GM12873 (cell line): ENCODE data around the gene DZIP1.
A peak's percentile ranks its signal among the peaks of the same experiment; 100 is the strongest.

ENCODE experiments used
- TF ChIP-seq, protein P1 (sequence below): IDR thresholded peaks from 2 replicates; pipeline ENCODE4 v1.5.1; 2012; ENCODE audit warnings: low read depth, mild to moderate bottlenecking, moderate library complexity, low read length, control low read depth; ENCODE audit not compliant: insufficient read depth; ENCODE audit errors: missing control alignments

The DZIP1 gene

GRCh38 chr13:95624020-95624419, 20.5 kb downstream of the DZIP1 start:
- TF ChIP-seq, protein P1, sequence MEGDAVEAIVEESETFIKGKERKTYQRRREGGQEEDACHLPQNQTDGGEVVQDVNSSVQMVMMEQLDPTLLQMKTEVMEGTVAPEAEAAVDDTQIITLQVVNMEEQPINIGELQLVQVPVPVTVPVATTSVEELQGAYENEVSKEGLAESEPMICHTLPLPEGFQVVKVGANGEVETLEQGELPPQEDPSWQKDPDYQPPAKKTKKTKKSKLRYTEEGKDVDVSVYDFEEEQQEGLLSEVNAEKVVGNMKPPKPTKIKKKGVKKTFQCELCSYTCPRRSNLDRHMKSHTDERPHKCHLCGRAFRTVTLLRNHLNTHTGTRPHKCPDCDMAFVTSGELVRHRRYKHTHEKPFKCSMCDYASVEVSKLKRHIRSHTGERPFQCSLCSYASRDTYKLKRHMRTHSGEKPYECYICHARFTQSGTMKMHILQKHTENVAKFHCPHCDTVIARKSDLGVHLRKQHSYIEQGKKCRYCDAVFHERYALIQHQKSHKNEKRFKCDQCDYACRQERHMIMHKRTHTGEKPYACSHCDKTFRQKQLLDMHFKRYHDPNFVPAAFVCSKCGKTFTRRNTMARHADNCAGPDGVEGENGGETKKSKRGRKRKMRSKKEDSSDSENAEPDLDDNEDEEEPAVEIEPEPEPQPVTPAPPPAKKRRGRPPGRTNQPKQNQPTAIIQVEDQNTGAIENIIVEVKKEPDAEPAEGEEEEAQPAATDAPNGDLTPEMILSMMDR, result peak; percentile 74

DNA sequence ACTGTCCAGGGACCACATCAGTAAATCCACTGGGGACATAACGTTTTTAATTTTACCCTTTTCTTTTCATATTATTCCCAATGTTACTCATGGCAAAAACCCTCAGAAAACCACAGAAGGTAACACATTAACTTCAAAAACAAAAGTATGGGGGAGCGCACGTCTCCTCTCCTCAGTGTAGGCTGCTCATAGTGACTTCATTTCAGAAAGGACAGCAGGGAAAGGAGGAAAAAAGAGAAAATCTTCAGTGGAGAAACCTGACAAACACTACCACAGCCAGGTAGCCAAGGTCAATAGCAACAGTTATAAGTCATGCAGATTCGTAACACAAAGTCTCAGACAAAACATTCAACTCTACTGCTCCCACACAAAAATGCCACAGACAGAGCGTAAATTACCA, 21.4 kb downstream of the DZIP1 start:
- TF ChIP-seq, protein P1, result no peak

GRCh38 chr13:95620825-95621498, 23.5 kb downstream of the DZIP1 start:
- TF ChIP-seq, protein P1, result no peak

GRCh38 chr13:95620030-95620824, 24.3 kb downstream of the DZIP1 start:
- TF ChIP-seq, protein P1, result no peak

DNA sequence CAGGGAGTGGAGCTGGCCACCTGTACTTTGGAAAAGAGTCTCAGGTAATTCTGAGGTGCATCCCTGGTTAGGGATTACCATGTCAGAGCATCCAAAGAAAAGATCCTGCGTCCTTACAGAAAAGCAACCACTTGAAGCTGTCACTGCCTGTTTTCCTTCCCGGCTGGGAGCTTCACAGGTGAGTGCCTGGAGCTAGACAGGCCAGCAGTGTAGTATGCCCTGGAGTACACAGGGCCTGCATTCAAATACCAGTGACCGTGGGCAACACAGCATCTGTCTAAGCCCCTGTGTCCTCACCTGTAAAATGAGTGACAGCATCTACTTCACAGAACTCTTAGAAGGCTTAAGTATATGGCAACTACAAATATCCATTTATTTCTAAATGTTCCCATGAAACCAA, 29.0 kb downstream of the DZIP1 start:
- TF ChIP-seq, protein P1, result no peak

DNA sequence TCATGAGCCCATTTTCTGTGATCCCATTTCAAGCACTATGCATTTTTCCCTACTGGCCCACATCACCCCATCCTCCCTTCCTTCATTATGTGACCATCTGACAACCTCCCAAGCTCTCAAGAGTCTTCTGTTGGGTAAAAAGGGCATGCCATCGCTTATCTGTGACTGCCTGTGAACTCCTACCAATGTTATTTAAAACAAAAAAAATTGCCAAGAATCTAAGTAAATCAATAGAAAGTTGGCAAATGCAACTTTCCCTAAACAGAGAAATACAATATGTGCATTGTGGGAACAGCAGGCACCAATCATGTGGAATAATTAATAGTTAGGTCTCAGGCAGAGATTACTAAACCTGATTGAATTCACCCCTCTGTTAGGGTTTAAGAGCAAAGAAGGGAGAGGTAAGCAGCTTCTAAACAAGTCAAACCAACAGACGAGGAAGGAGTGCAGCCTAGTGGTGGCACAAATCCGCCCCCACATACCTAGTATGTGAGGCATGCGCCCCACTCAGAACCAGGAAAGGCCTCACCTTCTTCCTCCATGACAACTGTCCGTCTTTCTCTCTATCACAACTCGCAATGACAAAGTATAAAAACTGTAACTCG, 29.8 kb downstream of the DZIP1 start:
- TF ChIP-seq, protein P1, result no peak

GRCh38 chr13:95608640-95609323, 35.7 kb downstream of the DZIP1 start:
- TF ChIP-seq, protein P1, result no peak
